PC-3 (cell line): ENCODE data around the gene PRTFDC1. TPM values are rescaled to one million over a fixed set of nuclear protein-coding genes. Genes with fewer than 3 reads are reported as not detected.

Source experiments
- ATAC-seq: fragments of 200-7000 bp; cut with Tn5 transposase; 2 replicates; pipeline ENCODE4 v1.9.1; 2020; ENCODE audit warnings: mild to moderate bottlenecking, moderate library complexity
- BruUV-seq: library from RNA; stranded (reverse); fragments of 400-500 nt; replicated peaks from 2 replicates; lab custom pipeline; 2021; lab: Mats Ljungman, UMichigan
- CTCF ChIA-PET: fragments of 300-600 bp; sonication (Branson Sonifier 250); formaldehyde crosslinking; loops from one replicate; lab custom pipeline; 2022; ENCODE audit warnings: antibody characterized with exemption; lab: Charles Lee
- POLR2A ChIA-PET: fragments of 300-600 bp; sonication (Branson Sonifier 250); formaldehyde crosslinking; loops from one replicate; lab custom pipeline; 2022; ENCODE audit warnings: antibody characterized with exemption; ENCODE audit not compliant: unreplicated experiment; lab: Charles Lee
- DNase-seq: peaks from one replicate; pipeline ENCODE4 v3.0.0-alpha.2; 2015
- H2AFZ ChIP-seq: fragments of 300-600 bp; sonication (generic); 2 replicates; pipeline ENCODE4 v1.6.0; 2016; ENCODE audit warnings: antibody characterized with exemption, low read length
- H3F3A ChIP-seq: fragments of 300-600 bp; sonication (generic); one replicate; pipeline ENCODE4 v1.6.0; 2017; ENCODE audit warnings: antibody characterized with exemption, low read length, control low read depth, mild to moderate bottlenecking; ENCODE audit not compliant: unreplicated experiment
- H3K27ac ChIP-seq: fragments of 300-600 bp; sonication (generic); 2 replicates; pipeline ENCODE4 v1.5.1; 2016; ENCODE audit warnings: mild to moderate bottlenecking, low read length
- H3K27me3 ChIP-seq: fragments of 300-600 bp; sonication (generic); 2 replicates; pipeline ENCODE4 v1.6.1; 2016; ENCODE audit warnings: low read length, mixed read lengths
- H3K36me3 ChIP-seq: fragments of 300-600 bp; sonication (generic); 2 replicates; pipeline ENCODE4 v1.6.1; 2016; ENCODE audit warnings: low read depth, mixed run types, low read length, mixed read lengths
- H3K4me1 ChIP-seq: fragments of 300-600 bp; sonication (generic); 2 replicates; pipeline ENCODE4 v1.5.1; 2016; ENCODE audit warnings: low read length; ENCODE audit not compliant: insufficient read depth
- H3K4me2 ChIP-seq: fragments of 300-600 bp; sonication (generic); 2 replicates; pipeline ENCODE4 v1.6.0; 2016; ENCODE audit warnings: low read length
- H3K4me3 ChIP-seq: fragments of 300-600 bp; sonication (generic); 2 replicates; pipeline ENCODE4 v1.5.1; 2016; ENCODE audit warnings: mild to moderate bottlenecking, low read length, mixed read lengths
- H3K79me2 ChIP-seq: fragments of 300-600 bp; sonication (generic); 2 replicates; pipeline ENCODE4 v1.6.1; 2017; ENCODE audit warnings: low read length, mixed read lengths
- H3K9ac ChIP-seq: fragments of 300-600 bp; sonication (generic); 2 replicates; pipeline ENCODE4 v1.6.0; 2016; ENCODE audit warnings: mild to moderate bottlenecking, low read length
- H3K9me2 ChIP-seq: fragments of 300-600 bp; sonication (generic); replicated peaks from 2 replicates; pipeline ENCODE4 v1.6.1; 2016; ENCODE audit warnings: mixed run types, low read length, mixed read lengths
- H3K9me3 ChIP-seq: fragments of 300-600 bp; sonication (generic); 2 replicates; pipeline ENCODE4 v1.6.1; 2016; ENCODE audit warnings: low read length, mixed read lengths
- H4K20me1 ChIP-seq: fragments of 300-600 bp; sonication (generic); 2 replicates; pipeline ENCODE4 v1.6.1; 2016; ENCODE audit warnings: low read length, mixed read lengths
- CTCF ChIP-seq: fragments of 300-600 bp; sonication (generic); conservative IDR thresholded peaks from 2 replicates; pipeline ENCODE4 v1.5.1; 2017; ENCODE audit warnings: antibody characterized with exemption, low read depth, mild to moderate bottlenecking, low read length
- EZH2 ChIP-seq: fragments of 300-600 bp; sonication (generic); IDR thresholded peaks from one replicate; pipeline ENCODE4 v1.6.1; 2017; ENCODE audit warnings: antibody characterized with exemption, mild to moderate bottlenecking, low read length; ENCODE audit not compliant: unreplicated experiment
- EZH2phosphoT487 ChIP-seq: fragments of 300-600 bp; sonication (generic); IDR thresholded peaks from 2 replicates; pipeline ENCODE4 v1.6.1; 2018; ENCODE audit warnings: mild to moderate bottlenecking, antibody characterized with exemption, low read length, borderline replicate concordance
- intact Hi-C: fragments of 100-400 bp; cut with micrococcal nuclease; formaldehyde crosslinking; loops from 2 replicates; pipeline ENCODE4 v1.9.0; 2023
- total RNA-seq: library from RNA; depleted of rRNA; stranded (reverse); fragments of >200 nt; gene quantifications from 2 replicates; pipeline ENCODE4 v1.2.3, GENCODE V29; 2014

PRTFDC1 gene
- total RNA-seq, 1 experiment from 2014 or later = 10.2 TPM

GRCh38 chr10:24884316-24884715, 68.1 kb downstream of the PRTFDC1 start:
- Histone ChIP-seq H3K27me3 (no peaks in the 10 kb centered on the region), H3K36me3 (no peaks in the 10 kb centered on the region), H3K9ac (no peak overlapping the region), H2AFZ (no peak overlapping the region), H3K9me2 (no peaks in the 10 kb centered on the region), H3K4me2 (no peak overlapping the region), H4K20me1 (no peaks in the 10 kb centered on the region), H3F3A (no peaks in the 10 kb centered on the region), H3K27ac (no peak overlapping the region), H3K4me3 (no peak overlapping the region), H3K9me3 (no peaks in the 10 kb centered on the region), H3K4me1 (peaks cover 4% of the 10 kb centered on the region), H3K79me2 (no peaks in the 10 kb centered on the region)
- BruUV-seq = no TSS peak
- POLR2A ChIA-PET = no interaction called here
- intact Hi-C loops = no loop called here
- CTCF ChIA-PET = no interaction called here
- ATAC-seq = no peak
- DNase-seq = no peak
- no peak for TF ChIP-seq EZH2phosphoT487
- no peak for TF ChIP-seq CTCF
- no peak for TF ChIP-seq EZH2

- no peak overlapping the region for H3K9ac ChIP-seq
- H3K9me3 ChIP-seq = no peaks in the 10 kb centered on the region
- POLR2A ChIA-PET = no interaction called here
- H3K27me3 ChIP-seq = no peaks in the 10 kb centered on the region
- no peak overlapping the region for H3K27ac ChIP-seq
- no peaks in the 10 kb centered on the region for H3F3A ChIP-seq
- no peaks in the 10 kb centered on the region; the same call in 1 of the 2 replicates for H3K4me1 ChIP-seq
- H3K4me2 ChIP-seq = no peak overlapping the region
- intact Hi-C loops = no loop called here
- TF ChIP-seq EZH2 (no peak), EZH2phosphoT487 (no peak), CTCF (no peak)
- no peak overlapping the region for H2AFZ ChIP-seq
- H4K20me1 ChIP-seq = no peaks in the 10 kb centered on the region
- no peaks in the 10 kb centered on the region for H3K36me3 ChIP-seq
- no peak overlapping the region for H3K4me3 ChIP-seq
- no peaks in the 10 kb centered on the region for H3K9me2 ChIP-seq
- DNase-seq (no peak), ATAC-seq (no peak)
- BruUV-seq = no TSS peak
- CTCF ChIA-PET = no interaction called here
- no peaks in the 10 kb centered on the region for H3K79me2 ChIP-seq
These were observed 69.2 kb downstream of the PRTFDC1 start for GRCh38 chr10:24883176-24883575.

- H3K4me1 ChIP-seq = no peaks in the 10 kb centered on the region; the same call in 1 of the 2 replicates
- H3K4me3 ChIP-seq = no peak overlapping the region
- no peak for DNase-seq
- ChIA-PET CTCF (no interaction called here), POLR2A (no interaction called here)
- intact Hi-C loops = no loop called here
- H3K27me3 ChIP-seq = no peaks in the 10 kb centered on the region
- TF ChIP-seq EZH2 = no peak
- TF ChIP-seq CTCF = no peak
- no peak for TF ChIP-seq EZH2phosphoT487
- no peak for ATAC-seq
- no peaks in the 10 kb centered on the region for H3K36me3 ChIP-seq
- no peak overlapping the region for H3K4me2 ChIP-seq
- no peak overlapping the region for H2AFZ ChIP-seq
- no peaks in the 10 kb centered on the region for H3F3A ChIP-seq
- no peaks in the 10 kb centered on the region for H3K9me3 ChIP-seq
- H3K9ac ChIP-seq = no peak overlapping the region
- no TSS peak for BruUV-seq
- no peaks in the 10 kb centered on the region for H3K9me2 ChIP-seq
- H3K27ac ChIP-seq = no peak overlapping the region
- no peaks in the 10 kb centered on the region for H4K20me1 ChIP-seq
- H3K79me2 ChIP-seq = no peaks in the 10 kb centered on the region
These were observed 70.2 kb downstream of the PRTFDC1 start for GRCh38 chr10:24882047-24882698.
